Memory B cell (primary cell): ENCODE results near the gene GNPTAB.
"Not testable (repeated sequence)": the region's sequence is repeated elsewhere in the genome, so short reads cannot be mapped to it uniquely, and the experiment has no call there.

Experiments used
- ATAC-seq: fragments of 150-1000 bp; cut with Tn5 transposase; 2 replicates; pipeline ENCODE4 v1.10.0; 2021; ENCODE audit warnings: low read depth, mild to moderate bottlenecking, moderate library complexity
- DNase-seq, 2 donors: peaks; one replicate each; pipeline ENCODE4 v3.0.0; 2022; ENCODE audit warnings: low spot score in 2 of 2
- H3K27ac Mint-ChIP-seq: one replicate; pipeline ENCODE4 v1.8.0; 2022; ENCODE audit warnings: mild to moderate bottlenecking, moderate library complexity, mixed read lengths
- H3K27me3 Mint-ChIP-seq: one replicate; pipeline ENCODE4 v1.8.0; 2022; ENCODE audit warnings: mixed read lengths
- H3K36me3 Mint-ChIP-seq: one replicate; pipeline ENCODE4 v1.8.0; 2022; ENCODE audit warnings: mild to moderate bottlenecking, mixed read lengths
- H3K4me1 Mint-ChIP-seq: one replicate; pipeline ENCODE4 v1.8.0; 2022; ENCODE audit warnings: mixed read lengths
- H3K4me3 Mint-ChIP-seq: one replicate; pipeline ENCODE4 v1.8.0; 2022; ENCODE audit warnings: mild to moderate bottlenecking, moderate library complexity, mixed read lengths
- H3K9me3 Mint-ChIP-seq: one replicate; pipeline ENCODE4 v1.8.0; 2022; ENCODE audit warnings: mixed read lengths

Gene GNPTAB

DNA sequence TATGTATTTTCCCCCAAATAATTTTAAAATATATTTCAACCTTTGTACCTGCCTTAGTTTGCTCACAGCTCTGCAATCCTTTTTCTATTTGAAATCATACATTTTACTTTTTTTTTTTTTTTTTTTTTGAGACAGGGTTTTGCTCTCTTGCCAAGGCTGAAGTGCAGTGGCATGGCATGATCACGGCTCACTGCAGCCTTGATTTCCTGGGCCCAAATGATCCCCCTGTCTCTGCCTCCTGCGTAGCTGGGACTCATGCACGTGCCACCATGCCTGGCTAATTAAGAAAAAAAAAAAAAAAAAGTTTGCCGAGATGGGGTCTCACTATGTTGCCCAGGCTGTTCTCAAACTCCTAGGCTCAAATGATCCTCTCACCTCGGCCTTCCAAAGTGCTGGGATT is 90.2 kb downstream of the GNPTAB start:
- peaks cover 21% of the 10 kb centered on the region for H3K36me3 Mint-ChIP-seq
- ATAC-seq, result no peak

DNA sequence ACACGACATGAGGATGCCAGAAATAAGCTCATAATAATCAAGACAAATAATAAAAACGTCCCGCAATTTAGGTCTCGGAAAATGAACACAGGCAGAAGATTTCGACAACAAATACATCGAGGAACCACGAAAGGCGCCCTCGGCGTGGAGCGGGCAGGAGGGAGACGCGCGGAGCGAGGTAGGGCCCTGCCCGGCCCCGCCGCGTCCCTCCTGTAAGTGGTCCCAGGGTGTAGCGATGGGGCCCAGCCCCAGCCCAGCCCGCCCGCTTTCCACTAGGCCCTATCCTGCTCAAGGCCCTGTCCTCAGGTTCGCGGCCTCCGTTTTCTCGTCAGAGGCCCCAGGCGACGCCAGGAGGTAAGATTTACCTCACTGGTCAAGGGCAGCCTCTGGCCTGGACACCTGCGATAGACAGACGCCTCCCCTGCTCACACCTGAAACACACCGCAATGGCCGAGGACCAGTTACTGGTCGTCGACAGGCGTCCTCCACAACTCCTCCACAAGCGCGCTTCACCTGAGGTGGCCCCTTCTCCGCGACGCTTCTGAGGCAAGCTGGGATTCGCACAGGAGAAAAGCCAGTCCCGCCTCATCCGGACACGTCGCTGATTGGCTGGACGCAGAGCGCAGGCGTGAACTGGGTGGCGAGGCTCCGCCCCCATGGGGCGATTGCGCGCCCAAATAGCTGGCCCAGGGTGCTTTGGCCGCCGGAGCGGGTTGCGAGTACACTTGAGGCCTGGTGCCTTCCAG is 91.7 kb downstream of the GNPTAB start, which contains the start of gene SYCP3:
TSS of gene SYCP3 (minus strand) at position 543 of the 746 bp plus-strand sequence. CDS start 1,527 bp downstream, outside the sequence.
- H3K4me1 Mint-ChIP-seq, result peaks cover 24% of the 10 kb centered on the region
- H3K27me3 Mint-ChIP-seq, result no peaks in the 10 kb centered on the region
- H3K4me3 Mint-ChIP-seq, result no peak within 1 kb of the TSS
- H3K36me3 Mint-ChIP-seq, result peaks cover 20% of the 10 kb centered on the region
- H3K9me3 Mint-ChIP-seq, result no peaks in the 10 kb centered on the region
- ATAC-seq (no peak), DNase-seq (no peak)
- H3K27ac Mint-ChIP-seq, result peak within 1 kb of the TSS; percentile 62

More for the DNA sequence above, 90.2 kb downstream of the GNPTAB start:
- Mint-ChIP-seq H3K27me3 (no peaks in the 10 kb centered on the region), H3K27ac (peak overlapping the region; percentile 99), H3K4me1 (peaks cover 30% of the 10 kb centered on the region), H3K9me3 (no peaks in the 10 kb centered on the region), H3K4me3 (no peak overlapping the region)
- no peak for DNase-seq

DNA sequence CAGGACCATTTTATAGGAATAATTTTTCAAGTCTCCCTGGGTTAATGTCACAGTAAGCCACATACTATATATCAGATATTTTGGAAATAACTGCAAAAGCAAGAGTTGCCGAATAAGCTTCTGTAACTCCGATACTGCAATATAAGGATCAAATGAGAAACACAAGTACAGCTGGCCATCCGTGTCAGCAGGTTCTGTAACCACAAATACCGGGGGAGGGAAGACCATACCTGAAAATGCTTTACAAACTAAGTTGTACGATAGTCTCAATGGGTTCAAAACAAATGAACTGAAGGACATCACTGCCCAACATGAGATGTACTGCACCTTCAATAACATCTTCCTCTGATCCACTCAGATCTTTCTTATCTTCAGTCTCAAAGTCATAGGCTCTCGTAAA is 93.3 kb downstream of the GNPTAB start:
- peaks cover 14% of the 10 kb centered on the region for H3K4me1 Mint-ChIP-seq
- H3K4me3 Mint-ChIP-seq, result no peak overlapping the region
- DNase-seq (no peak), ATAC-seq (no peak)
- H3K9me3 Mint-ChIP-seq, result no peaks in the 10 kb centered on the region
- no peaks in the 10 kb centered on the region for H3K27me3 Mint-ChIP-seq
- peaks cover 25% of the 10 kb centered on the region for H3K36me3 Mint-ChIP-seq
- peak overlapping the region; percentile 45 for H3K27ac Mint-ChIP-seq

DNA sequence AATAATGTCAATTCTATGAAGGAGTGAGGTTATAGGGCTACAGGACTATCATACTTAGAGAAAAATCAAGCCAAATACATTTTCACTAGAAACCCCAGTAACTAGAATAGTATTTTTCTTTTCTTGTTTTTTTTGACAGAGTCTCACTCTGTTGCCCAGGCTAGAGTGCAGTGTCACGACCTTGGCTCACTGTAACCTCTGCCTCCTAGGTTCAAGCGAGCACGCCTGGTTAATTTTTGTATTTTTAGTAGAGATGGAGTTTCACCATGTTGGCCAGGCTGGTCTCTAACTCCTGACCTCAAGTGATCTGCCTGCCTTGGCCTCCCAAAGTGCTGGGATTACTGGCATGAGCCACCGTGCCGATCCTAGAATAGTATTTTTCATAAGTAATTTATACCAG is 96.3 kb downstream of the GNPTAB start:
- not testable (repeated sequence) for H3K27me3 Mint-ChIP-seq, H3K9me3 Mint-ChIP-seq, ATAC-seq, DNase-seq, H3K4me3 Mint-ChIP-seq, H3K4me1 Mint-ChIP-seq, H3K27ac Mint-ChIP-seq
- peaks cover 27% of the 10 kb centered on the region for H3K36me3 Mint-ChIP-seq

DNA sequence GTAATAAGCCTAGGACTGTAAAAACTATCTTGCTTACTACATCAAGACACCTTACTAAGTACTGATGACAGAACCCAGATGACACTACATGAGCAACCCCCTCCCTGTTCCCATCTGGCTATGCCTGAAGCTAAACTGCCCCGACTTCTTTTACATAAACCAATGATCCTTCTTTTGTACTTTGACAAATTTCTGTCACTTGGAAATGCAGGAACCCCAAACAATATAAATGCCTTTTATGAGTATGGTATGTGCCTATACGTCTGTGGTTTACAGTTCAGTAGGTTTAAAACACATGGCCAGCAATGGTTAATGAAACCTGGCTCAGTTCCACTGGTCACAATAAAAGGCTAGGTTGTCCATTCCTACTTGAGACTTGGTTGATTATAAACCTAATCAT is 97.6 kb downstream of the GNPTAB start:
- no peak for DNase-seq
- no peak for ATAC-seq
- Mint-ChIP-seq H3K4me1 (peaks cover 9% of the 10 kb centered on the region), H3K27me3 (no peaks in the 10 kb centered on the region), H3K9me3 (peaks cover 2% of the 10 kb centered on the region), H3K4me3 (no peak overlapping the region), H3K27ac (peak overlapping the region; percentile 65), H3K36me3 (peaks cover 23% of the 10 kb centered on the region)

DNA sequence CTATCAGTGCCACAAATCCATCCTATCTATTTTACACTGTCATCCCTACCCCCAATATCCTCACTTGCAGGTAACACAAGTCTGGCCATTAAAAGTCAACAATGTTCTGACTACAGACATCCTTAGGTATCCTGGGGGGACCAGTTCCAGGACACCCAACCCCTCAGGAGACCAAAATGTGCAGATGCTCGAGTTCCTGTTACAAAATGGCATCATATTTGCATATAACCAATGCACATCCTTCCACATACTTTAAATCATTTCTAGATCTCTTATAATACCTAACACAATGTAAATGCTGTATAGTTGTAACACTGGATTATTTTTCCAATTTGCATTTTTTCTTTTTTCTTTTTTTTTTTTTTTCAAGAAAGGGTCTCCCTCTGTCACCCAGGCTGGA is 98.4 kb downstream of the GNPTAB start:
- Mint-ChIP-seq H3K27me3 (no peaks in the 10 kb centered on the region), H3K36me3 (peaks cover 21% of the 10 kb centered on the region), H3K27ac (peak overlapping the region; percentile 72), H3K9me3 (peaks cover 2% of the 10 kb centered on the region), H3K4me3 (no peak overlapping the region), H3K4me1 (peaks cover 9% of the 10 kb centered on the region)
- ATAC-seq, result peak; percentile 72
- DNase-seq, result no peak

DNA sequence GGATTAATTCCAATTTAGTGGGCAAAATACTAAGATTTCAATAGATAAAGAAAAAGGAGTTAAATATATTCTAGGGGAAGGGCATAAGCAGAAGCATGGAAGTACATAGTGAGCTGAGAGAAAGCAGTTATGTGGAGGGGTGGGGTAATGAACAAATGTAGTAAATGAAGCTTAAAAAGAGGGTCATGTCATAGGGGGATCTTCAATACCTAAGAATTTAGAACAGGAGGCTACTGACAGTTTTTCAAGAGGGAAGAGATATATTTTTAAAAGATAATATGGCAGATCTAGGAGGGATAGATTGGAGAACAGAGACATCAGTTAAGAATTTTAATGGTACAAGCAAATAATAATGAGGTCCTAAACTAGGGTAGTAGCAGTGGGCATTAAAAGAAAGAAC is 100.9 kb downstream of the GNPTAB start:
- Mint-ChIP-seq H3K27ac (peak overlapping the region; percentile 17), H3K4me1 (peaks cover 9% of the 10 kb centered on the region), H3K36me3 (peaks cover 26% of the 10 kb centered on the region), H3K9me3 (peaks cover 2% of the 10 kb centered on the region), H3K27me3 (no peaks in the 10 kb centered on the region), H3K4me3 (no peak overlapping the region)
- DNase-seq (no peak), ATAC-seq (no peak)

DNA sequence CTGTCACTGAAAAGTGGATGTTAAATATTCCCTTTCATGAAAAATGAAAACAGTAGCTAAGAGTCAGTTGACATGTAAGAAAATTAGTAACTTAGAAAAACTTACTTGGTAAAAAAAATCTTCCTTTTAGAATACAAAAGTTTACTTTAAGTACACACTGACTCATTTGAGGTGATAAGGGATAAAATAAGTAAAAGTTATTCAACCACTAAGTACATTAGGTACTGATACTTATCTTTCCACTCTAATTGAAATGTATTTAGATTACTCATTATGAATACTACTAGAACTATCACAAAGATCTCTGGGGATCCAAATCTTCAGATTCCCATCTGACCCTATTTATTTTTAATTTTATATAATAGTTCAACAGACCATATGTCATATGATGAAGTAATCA is 103.7 kb downstream of the GNPTAB start:
- ATAC-seq, result no peak
- Mint-ChIP-seq H3K4me3 (no peak overlapping the region), H3K4me1 (peaks cover 4% of the 10 kb centered on the region), H3K36me3 (peaks cover 21% of the 10 kb centered on the region), H3K27ac (no peak overlapping the region), H3K27me3 (no peaks in the 10 kb centered on the region), H3K9me3 (no peaks in the 10 kb centered on the region)
- no peak for DNase-seq

DNA sequence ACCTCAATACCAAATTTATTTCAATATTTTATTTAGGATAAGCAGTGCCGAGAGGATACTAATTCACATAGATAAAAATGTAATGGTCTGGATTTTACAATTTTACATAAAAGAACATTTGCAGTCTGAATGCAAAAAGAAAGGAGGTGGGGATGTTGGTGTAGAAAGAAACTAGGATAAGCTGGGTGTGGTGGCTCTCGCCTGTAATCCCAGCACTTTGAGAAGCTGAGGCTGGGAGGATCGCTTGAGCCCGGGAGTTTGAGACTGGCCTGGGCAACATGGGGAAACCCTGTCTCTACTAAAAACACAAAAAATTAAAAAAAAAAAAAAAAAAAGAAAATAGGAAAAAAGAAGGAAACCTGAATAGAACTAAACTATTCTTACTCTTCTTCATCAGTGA is 108.4 kb downstream of the GNPTAB start:
- H3K27ac Mint-ChIP-seq, result no peak overlapping the region
- H3K36me3 Mint-ChIP-seq, result peaks cover 18% of the 10 kb centered on the region
- ATAC-seq (no peak), DNase-seq (no peak)
- H3K27me3 Mint-ChIP-seq, result no peaks in the 10 kb centered on the region
- H3K4me1 Mint-ChIP-seq, result no peaks in the 10 kb centered on the region
- no peak overlapping the region for H3K4me3 Mint-ChIP-seq
- H3K9me3 Mint-ChIP-seq, result no peaks in the 10 kb centered on the region

DNA sequence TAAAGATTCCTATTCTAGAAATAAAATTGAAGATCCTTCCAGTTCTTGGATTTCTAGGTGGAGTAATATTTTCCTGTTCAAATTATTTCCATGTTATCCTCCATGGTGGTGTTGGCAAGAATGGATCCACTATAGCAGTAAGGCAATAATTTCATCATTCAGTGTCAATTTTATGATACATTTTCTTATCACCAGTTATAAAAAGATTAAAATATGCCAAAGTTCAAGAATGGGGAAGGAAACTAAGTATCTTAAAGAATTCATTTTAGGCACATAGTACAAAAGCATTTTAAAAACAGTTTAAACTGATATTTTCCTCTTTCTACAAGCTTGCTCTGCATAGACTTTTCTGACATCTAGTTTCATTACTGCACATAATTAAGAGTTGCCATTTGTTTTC is 110.6 kb downstream of the GNPTAB start:
- no peak overlapping the region for H3K4me3 Mint-ChIP-seq
- H3K27me3 Mint-ChIP-seq, result no peaks in the 10 kb centered on the region
- H3K9me3 Mint-ChIP-seq, result no peaks in the 10 kb centered on the region
- no peak for DNase-seq
- peaks cover 18% of the 10 kb centered on the region for H3K36me3 Mint-ChIP-seq
- no peak for ATAC-seq
- peaks cover 3% of the 10 kb centered on the region for H3K4me1 Mint-ChIP-seq
- H3K27ac Mint-ChIP-seq, result peak overlapping the region; percentile 21

DNA sequence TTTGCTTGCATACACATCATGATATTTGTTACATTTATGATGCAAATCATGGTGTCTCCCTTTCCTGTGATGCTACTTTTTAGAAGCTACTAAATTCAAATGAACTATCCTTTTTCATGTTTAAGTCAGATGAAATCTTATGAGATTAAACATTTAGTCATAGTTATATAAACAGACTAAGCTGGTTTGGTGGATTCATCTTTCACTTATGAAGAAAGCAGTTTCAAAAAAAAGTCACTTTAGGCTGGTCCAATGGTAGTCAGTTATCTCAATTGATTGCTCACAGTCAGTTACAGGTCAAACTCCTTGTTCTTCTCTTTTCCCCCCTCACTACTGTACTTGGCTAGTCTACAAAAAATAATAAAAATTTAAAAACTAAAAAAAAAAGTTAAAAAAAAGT is 111.2 kb downstream of the GNPTAB start:
- peaks cover 17% of the 10 kb centered on the region for H3K36me3 Mint-ChIP-seq
- H3K4me3 Mint-ChIP-seq, result no peak overlapping the region
- no peaks in the 10 kb centered on the region for H3K9me3 Mint-ChIP-seq
- H3K27me3 Mint-ChIP-seq, result no peaks in the 10 kb centered on the region
- no peak for DNase-seq
- no peak for ATAC-seq
- peaks cover 6% of the 10 kb centered on the region for H3K4me1 Mint-ChIP-seq
- no peak overlapping the region for H3K27ac Mint-ChIP-seq

DNA sequence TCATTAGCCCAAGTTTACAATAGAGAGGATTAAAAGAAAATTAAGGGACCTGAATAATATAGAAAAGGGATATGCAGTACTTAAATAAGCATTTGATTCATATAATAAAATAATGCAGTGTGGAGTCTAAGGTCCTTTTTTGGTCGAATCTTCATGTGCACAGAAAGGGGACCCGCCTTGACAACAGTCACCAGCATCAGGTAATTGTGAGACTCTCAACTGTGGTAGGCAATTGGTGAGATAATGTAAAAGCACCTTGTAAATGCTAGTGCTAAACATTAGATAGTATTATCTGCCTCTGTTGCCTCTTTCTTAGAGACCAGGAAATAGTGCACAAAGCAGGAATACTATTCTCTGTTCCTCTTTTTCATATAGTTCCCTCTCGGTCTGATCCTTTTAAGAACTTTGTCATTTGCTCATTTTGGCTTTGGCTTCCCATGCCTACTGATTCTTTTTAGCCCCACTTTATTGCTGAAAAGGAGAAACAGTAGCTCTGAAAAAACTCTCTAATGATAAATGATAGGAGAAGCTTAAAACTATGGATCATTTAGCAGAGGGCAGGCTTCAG is 115.8 kb downstream of the GNPTAB start:
- no peak for DNase-seq
- H3K27ac Mint-ChIP-seq, result peak overlapping the region; percentile 14
- peaks cover 12% of the 10 kb centered on the region for H3K36me3 Mint-ChIP-seq
- ATAC-seq, result peak; percentile 39
- no peak overlapping the region for H3K4me3 Mint-ChIP-seq
- peaks cover 14% of the 10 kb centered on the region for H3K4me1 Mint-ChIP-seq
- H3K9me3 Mint-ChIP-seq, result no peaks in the 10 kb centered on the region
- H3K27me3 Mint-ChIP-seq, result no peaks in the 10 kb centered on the region

DNA sequence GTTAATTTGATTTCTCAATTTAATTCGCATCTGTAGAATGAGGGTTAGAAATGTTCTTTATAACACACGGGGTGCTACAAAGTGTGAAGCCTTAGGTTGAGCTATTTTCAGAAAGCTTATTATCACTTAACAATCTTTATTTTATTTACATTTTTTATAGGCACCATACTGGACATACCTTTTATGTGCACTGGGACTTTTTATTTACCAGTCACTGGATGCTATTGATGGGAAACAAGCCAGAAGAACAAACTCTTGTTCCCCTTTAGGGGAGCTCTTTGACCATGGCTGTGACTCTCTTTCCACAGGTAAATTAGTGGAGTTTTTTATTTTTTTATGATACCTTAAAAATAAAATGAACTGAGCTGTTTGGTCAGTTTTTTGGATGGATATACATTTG is 116.8 kb downstream of the GNPTAB start:
- DNase-seq (no peak), ATAC-seq (no peak)
- H3K4me1 Mint-ChIP-seq, result peaks cover 18% of the 10 kb centered on the region
- no peak overlapping the region for H3K4me3 Mint-ChIP-seq
- no peaks in the 10 kb centered on the region for H3K27me3 Mint-ChIP-seq
- no peak overlapping the region for H3K27ac Mint-ChIP-seq
- H3K9me3 Mint-ChIP-seq, result no peaks in the 10 kb centered on the region
- peaks cover 16% of the 10 kb centered on the region for H3K36me3 Mint-ChIP-seq

DNA sequence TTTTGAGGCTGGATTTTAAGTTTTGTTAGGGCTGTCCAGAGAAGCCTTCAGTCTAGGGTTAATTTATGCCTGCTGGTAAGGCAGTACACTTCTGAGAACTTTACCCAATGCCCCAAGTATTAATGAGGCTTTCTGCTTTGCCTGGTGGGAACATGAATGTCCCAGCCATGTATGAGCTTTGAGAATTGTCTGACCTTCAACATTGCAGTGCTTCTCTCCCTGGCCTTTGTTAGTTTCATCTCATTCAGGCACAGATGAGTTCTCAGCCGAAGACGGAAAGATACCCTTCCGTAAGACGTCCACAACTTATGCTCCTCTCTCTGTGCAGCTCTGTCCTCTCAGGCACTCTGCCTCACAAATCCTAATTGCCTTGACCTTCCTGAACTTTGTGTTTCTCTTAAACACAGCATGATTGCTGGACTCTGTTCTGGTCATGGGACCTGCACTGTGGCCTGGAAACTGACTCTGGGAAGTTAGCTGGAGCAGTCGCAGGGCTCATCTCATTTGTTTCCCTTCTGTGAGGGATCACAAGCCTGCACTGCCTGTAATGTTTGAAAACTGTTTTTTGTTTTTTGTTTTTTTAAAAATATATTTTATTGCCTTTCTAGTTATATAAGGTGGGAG is 117.6 kb downstream of the GNPTAB start:
- no peak for ATAC-seq
- DNase-seq, result no peak
- Mint-ChIP-seq H3K27ac (peak overlapping the region; percentile 47), H3K27me3 (no peaks in the 10 kb centered on the region), H3K9me3 (no peaks in the 10 kb centered on the region), H3K4me3 (no peak overlapping the region), H3K4me1 (peaks cover 18% of the 10 kb centered on the region), H3K36me3 (peaks cover 15% of the 10 kb centered on the region)
